ENCODE data around the gene DND1. TPM values are rescaled to one million over a fixed set of nuclear protein-coding genes. Genes with fewer than 3 reads are reported as not detected.

DND1 gene
- total RNA-seq, 1 donor from 2014 or later: 1.7 TPM

- Mint-ChIP-seq H3K36me3 (ENCODE audit: low read depth, unreplicated experiment) (peaks cover 18% of the 10 kb centered on the region), H3K4me1 (ENCODE audit: low read depth, unreplicated experiment) (peaks cover 20% of the 10 kb centered on the region), H3K4me3 (ENCODE audit: unreplicated experiment) (peak overlapping the region; percentile 45), H3K27me3 (ENCODE audit: low read depth, unreplicated experiment) (no peaks in the 10 kb centered on the region), H3K9me3 (ENCODE audit: unreplicated experiment) (no peaks in the 10 kb centered on the region), H3K27ac (ENCODE audit: unreplicated experiment) (no peak overlapping the region)
- no peak for DNase-seq (ENCODE audit: low read depth)
- no peak overlapping the region for H3K4me3 ChIP-seq (ENCODE audit: insufficient read depth, low read depth, low read length)
- peaks cover 10% of the 10 kb centered on the region for H3K4me1 ChIP-seq (ENCODE audit: insufficient read depth, low read length)
- H3K4me2 ChIP-seq (ENCODE audit: low read length): no peak overlapping the region
- peaks cover 52% of the 10 kb centered on the region for H3K36me3 ChIP-seq (ENCODE audit: insufficient read depth, low read length)
- no peak overlapping the region for H3K9ac ChIP-seq (ENCODE audit: low read length)
- H2AFZ ChIP-seq (ENCODE audit: low read depth, low read length): no peak overlapping the region
- no peak for TF ChIP-seq CTCF (IDR thresholded peaks at IDR 0.05; ENCODE audit: insufficient read depth, low read depth, low read length)
- no peak for TF ChIP-seq EZH2 (IDR thresholded peaks at IDR 0.05; ENCODE audit: insufficient read depth, low read length)
- no peak for FAIRE-seq
- no peaks in the 10 kb centered on the region for H3K27me3 ChIP-seq (ENCODE audit: insufficient read depth, low read length)
- no peak overlapping the region for H3K27ac ChIP-seq (ENCODE audit: low read depth, low read length)
- H4K20me1 ChIP-seq (ENCODE audit: insufficient read depth, low read length): peaks cover 26% of the 10 kb centered on the region
- peaks cover 64% of the 10 kb centered on the region for H3K79me2 ChIP-seq (ENCODE audit: insufficient read depth, low read length)
- no peaks in the 10 kb centered on the region for H3K9me3 ChIP-seq (ENCODE audit: insufficient read depth, low read depth, low read length)
Measured at GRCh38 chr5:140694276-140694675, 20.9 kb upstream of the DND1 start.

GRCh38 chr5:140690941-140691924, 17.9 kb upstream of the DND1 start, which contains the start of the genes HARS1 and HARS2:
Gene HARS1 (minus strand): TSS chr5:140691370. CDS start chr5:140691304, 66 bp downstream.
Gene HARS2 (plus strand): TSS chr5:140691455. CDS start chr5:140691649, 194 bp downstream.
- TF ChIP-seq EZH2 (IDR thresholded peaks at IDR 0.05; ENCODE audit: insufficient read depth, low read length): no peak
- FAIRE-seq: no peak

GRCh38 chr5:140690376-140690932, 17.1 kb upstream of the DND1 start:
- Mint-ChIP-seq H3K27me3 (ENCODE audit: low read depth, unreplicated experiment) (no peaks in the 10 kb centered on the region), H3K27ac (ENCODE audit: unreplicated experiment) (peak overlapping the region; percentile 82), H3K36me3 (ENCODE audit: low read depth, unreplicated experiment) (peaks cover 9% of the 10 kb centered on the region), H3K9me3 (ENCODE audit: unreplicated experiment) (no peaks in the 10 kb centered on the region), H3K4me1 (ENCODE audit: low read depth, unreplicated experiment) (peaks cover 15% of the 10 kb centered on the region), H3K4me3 (ENCODE audit: unreplicated experiment) (peak overlapping the region; percentile 96)
- H3K27ac ChIP-seq (ENCODE audit: low read depth, low read length): peak overlapping the region; percentile 76
- peaks cover 10% of the 10 kb centered on the region for H3K4me1 ChIP-seq (ENCODE audit: insufficient read depth, low read length)
- H3K79me2 ChIP-seq (ENCODE audit: insufficient read depth, low read length): peaks cover 82% of the 10 kb centered on the region
- DNase-seq (ENCODE audit: low read depth): no peak
- peaks cover 15% of the 10 kb centered on the region for H4K20me1 ChIP-seq (ENCODE audit: insufficient read depth, low read length)
- H3K27me3 ChIP-seq (ENCODE audit: insufficient read depth, low read length): no peaks in the 10 kb centered on the region
- H3K4me3 ChIP-seq (ENCODE audit: insufficient read depth, low read depth, low read length): peak overlapping the region; percentile 98
- peak overlapping the region; percentile 97 for H3K9ac ChIP-seq (ENCODE audit: low read length)
- H3K4me2 ChIP-seq (ENCODE audit: low read length): peak overlapping the region; percentile 92
- no peaks in the 10 kb centered on the region for H3K9me3 ChIP-seq (ENCODE audit: insufficient read depth, low read depth, low read length)
- no peak for FAIRE-seq
- peaks cover 31% of the 10 kb centered on the region for H3K36me3 ChIP-seq (ENCODE audit: insufficient read depth, low read length)
- TF ChIP-seq CTCF (IDR thresholded peaks at IDR 0.05; ENCODE audit: insufficient read depth, low read depth, low read length): no peak
- no peak for TF ChIP-seq EZH2 (IDR thresholded peaks at IDR 0.05; ENCODE audit: insufficient read depth, low read length)
- peak overlapping the region; percentile 96 for H2AFZ ChIP-seq (ENCODE audit: low read depth, low read length)

More at GRCh38 chr5:140690941-140691924, 17.9 kb upstream of the DND1 start, which contains the start of the genes HARS1 and HARS2:
- Histone ChIP-seq H3K4me1 (ENCODE audit: insufficient read depth, low read length) (peaks cover 10% of the 10 kb centered on the region), H3K9me3 (ENCODE audit: insufficient read depth, low read depth, low read length) (no peaks in the 10 kb centered on the region), H3K36me3 (ENCODE audit: insufficient read depth, low read length) (peaks cover 39% of the 10 kb centered on the region), H3K4me3 (ENCODE audit: insufficient read depth, low read depth, low read length) (peak within 1 kb of the TSS; percentile 98), H3K27ac (ENCODE audit: low read depth, low read length) (peak within 1 kb of the TSS; percentile 76), H3K9ac (ENCODE audit: low read length) (peak within 1 kb of the TSS; percentile 97), H3K27me3 (ENCODE audit: insufficient read depth, low read length) (no peaks in the 10 kb centered on the region), H3K4me2 (ENCODE audit: low read length) (peak within 1 kb of the TSS; percentile 92), H3K79me2 (ENCODE audit: insufficient read depth, low read length) (peaks cover 89% of the 10 kb centered on the region), H4K20me1 (ENCODE audit: insufficient read depth, low read length) (peaks cover 23% of the 10 kb centered on the region), H2AFZ (ENCODE audit: low read depth, low read length) (peak within 1 kb of the TSS; percentile 96)
- Mint-ChIP-seq H3K27ac (ENCODE audit: unreplicated experiment) (peak within 1 kb of the TSS; percentile 82), H3K4me1 (ENCODE audit: low read depth, unreplicated experiment) (peaks cover 18% of the 10 kb centered on the region), H3K4me3 (ENCODE audit: unreplicated experiment) (peak within 1 kb of the TSS; percentile 96), H3K27me3 (ENCODE audit: low read depth, unreplicated experiment) (no peaks in the 10 kb centered on the region), H3K9me3 (ENCODE audit: unreplicated experiment) (no peaks in the 10 kb centered on the region), H3K36me3 (ENCODE audit: low read depth, unreplicated experiment) (peaks cover 14% of the 10 kb centered on the region)
- DNase-seq (ENCODE audit: low read depth): peak; percentile 94
